Endothelial cell of umbilical vein (primary cell): ENCODE data around the gene INHBB. TPM values are rescaled to one million over a fixed set of nuclear protein-coding genes. Genes with fewer than 3 reads are reported as not detected.

ENCODE experiments used
- BruUV-seq: library from RNA; stranded (reverse); fragments of 400-500 nt; replicated peaks from 2 replicates; lab custom pipeline; 2021; lab: Mats Ljungman, UMichigan
- CTCF ChIA-PET: fragments of 300-600, 350-600 bp; sonication (Branson Sonifier 250); formaldehyde crosslinking; loops from one replicate; lab custom pipeline; 2021; ENCODE audit warnings: antibody characterized with exemption, inconsistent platforms; lab: Charles Lee
- POLR2A ChIA-PET: fragments of 300-600, 350-600 bp; sonication (Branson Sonifier 250); formaldehyde crosslinking; loops from one replicate; lab custom pipeline; 2021; ENCODE audit warnings: antibody characterized with exemption, inconsistent platforms; lab: Charles Lee
- DNase-seq: peaks from one replicate; pipeline ENCODE4 v3.0.0-alpha.2; 2011; ENCODE audit warnings: low read depth, low spot score
- FAIRE-seq: peaks from 2 replicates; lab custom pipeline; 2011; peaks lifted over from hg19 to GRCh38; lab: Jason Lieb, UNC
- H2AFZ ChIP-seq: 2 replicates; pipeline ENCODE4 v1.6.0; 2012; ENCODE audit warnings: low read depth, low read length, control low read depth, inconsistent platforms
- H3K27ac ChIP-seq: 2 replicates; pipeline ENCODE4 v1.5.1; 2011; ENCODE audit warnings: low read depth, mild to moderate bottlenecking, control low read depth, low read length, moderate library complexity; ENCODE audit not compliant: insufficient read depth
- H3K27me3 ChIP-seq, 2 experiments: 2 replicates each; pipeline versions ENCODE4 v1.6.0 to v1.6.1; 2011; ENCODE audit warnings: low read length in 2 of 2, mixed read lengths in 1 of 2; ENCODE audit not compliant: control insufficient read depth in 2 of 2, insufficient read depth in 2 of 2
- H3K36me3 ChIP-seq, 2 experiments: 2 replicates in 1 of 2; 3 replicates in 1 of 2; pipeline ENCODE4 v1.5.1; 2011; ENCODE audit warnings: low read length in 2 of 2, mild to moderate bottlenecking in 1 of 2, moderate library complexity in 1 of 2; ENCODE audit not compliant: control insufficient read depth in 2 of 2, insufficient read depth in 2 of 2; ENCODE audit errors: extremely low read depth in 1 of 2
- H3K4me1 ChIP-seq: 3 replicates; pipeline ENCODE4 v1.5.1; 2011; ENCODE audit warnings: mild to moderate bottlenecking, low read length; ENCODE audit not compliant: control insufficient read depth, insufficient read depth; ENCODE audit errors: extremely low read depth
- H3K4me2 ChIP-seq: 2 replicates; pipeline ENCODE4 v1.6.1; 2011; ENCODE audit warnings: low read length, control low read depth, mixed read lengths; ENCODE audit not compliant: insufficient read depth
- H3K4me3 ChIP-seq, 3 experiments: fragments of 200-600 bp in 1 of 3; sonication (generic), shearing (Covaris generic) in 1 of 3; replicated peaks in 1 of 3; 2 replicates each; pipeline ENCODE4 v1.5.1; 2011 to 2016; ENCODE audit warnings: control low read depth in 3 of 3, low read length in 3 of 3, mild to moderate bottlenecking in 2 of 3, inconsistent platforms in 1 of 3, low read depth in 1 of 3, moderate library complexity in 1 of 3; ENCODE audit not compliant: insufficient read depth in 1 of 3
- H3K79me2 ChIP-seq: 2 replicates; pipeline ENCODE4 v1.6.0; 2012; ENCODE audit warnings: low read length, inconsistent platforms; ENCODE audit not compliant: control insufficient read depth, insufficient read depth
- H3K9ac ChIP-seq: replicated peaks from 2 replicates; pipeline ENCODE3; 2011; ENCODE audit warnings: low read length, control low read depth; ENCODE audit not compliant: insufficient read depth; ENCODE audit errors: extremely low read depth
- H3K9me1 ChIP-seq: replicated peaks from 3 replicates; pipeline ENCODE4 v1.6.0; 2011; ENCODE audit warnings: mild to moderate bottlenecking, low read length; ENCODE audit not compliant: control insufficient read depth, insufficient read depth; ENCODE audit errors: extremely low read depth
- H3K9me3 ChIP-seq: replicated peaks from 2 replicates; pipeline ENCODE4 v1.5.1; 2012; ENCODE audit warnings: low read length, inconsistent platforms; ENCODE audit not compliant: control insufficient read depth, insufficient read depth
- H4K20me1 ChIP-seq: replicated peaks from 2 replicates; pipeline ENCODE3; 2011; ENCODE audit warnings: mild to moderate bottlenecking, low read length; ENCODE audit not compliant: control insufficient read depth, insufficient read depth; ENCODE audit errors: extremely low read depth
- EZH2 ChIP-seq: IDR thresholded peaks from 2 replicates; pipeline ENCODE4 v1.6.1; 2012; ENCODE audit warnings: borderline replicate concordance, low read depth, mild to moderate bottlenecking, moderate library complexity, low read length, inconsistent platforms; ENCODE audit not compliant: severe bottlenecking
- FOS ChIP-seq: IDR thresholded peaks from 2 replicates; pipeline ENCODE4 v1.6.1; 2011; ENCODE audit warnings: mild to moderate bottlenecking, low read length, moderate library complexity, borderline replicate concordance; ENCODE audit not compliant: insufficient read depth
- JUN ChIP-seq: IDR thresholded peaks from 2 replicates; pipeline ENCODE4 v1.6.1; 2011; ENCODE audit warnings: borderline replicate concordance, low read depth; ENCODE audit not compliant: insufficient read length, insufficient read depth
- POLR2A ChIP-seq: IDR thresholded peaks from 2 replicates; pipeline ENCODE4 v1.6.1; 2012; ENCODE audit warnings: low read depth, mild to moderate bottlenecking, control low read depth, low read length
- POLR2AphosphoS5 ChIP-seq: IDR thresholded peaks from 2 replicates; pipeline ENCODE4 v1.6.1; 2012; ENCODE audit warnings: low read depth, mild to moderate bottlenecking, control low read depth, low read length, moderate library complexity; ENCODE audit not compliant: insufficient read depth
- dilution Hi-C: fragments of 300-500 bp; cut with MboI; formaldehyde crosslinking; loops from one replicate; pipeline ENCODE4 v1.15.0; 2019; ENCODE audit warnings: low sequenced_read_pairs; ENCODE audit not compliant: extremely low pct_ligation_motif_present
- intact Hi-C: fragments of 100-400 bp; cut with micrococcal nuclease; formaldehyde crosslinking; loops from one replicate; pipeline ENCODE4 v1.10.0; 2022
- polyA plus RNA-seq, 4 experiments: library from polyadenylated mRNA; depleted of rRNA in 3 of 4; stranded (reverse) in 3 of 4; unstranded in 1 of 4; fragments of >200 nt; gene quantifications; 2 replicates each; pipeline versions ENCODE4 v1.2.1 to v1.2.3, GENCODE V29; 2011 to 2012; ENCODE audit warnings: missing spikeins in 1 of 4
- total RNA-seq: library from RNA; stranded (reverse); gene quantifications from 2 replicates; pipeline ENCODE4 v1.2.3, GENCODE V29; 2021
- TF ChIP-seq, protein P1 (sequence below), 2 donors: IDR thresholded peaks; 1 replicate in 1 of 2; 2 replicates in 1 of 2; pipeline ENCODE4 v1.5.1; 2011; ENCODE audit warnings: low read length in 2 of 2, mild to moderate bottlenecking in 2 of 2, moderate library complexity in 2 of 2, control low read depth in 1 of 2, inconsistent platforms in 1 of 2, low read depth in 1 of 2; ENCODE audit not compliant: insufficient read depth in 1 of 2; ENCODE audit errors: extremely low read depth in 1 of 2

Gene INHBB
- total and polyA plus RNA-seq, 2 donors (not counting 3 experiments of a cell fraction or from before 2014, with no cell fraction given): 0.11 to 1.8 TPM

DNA sequence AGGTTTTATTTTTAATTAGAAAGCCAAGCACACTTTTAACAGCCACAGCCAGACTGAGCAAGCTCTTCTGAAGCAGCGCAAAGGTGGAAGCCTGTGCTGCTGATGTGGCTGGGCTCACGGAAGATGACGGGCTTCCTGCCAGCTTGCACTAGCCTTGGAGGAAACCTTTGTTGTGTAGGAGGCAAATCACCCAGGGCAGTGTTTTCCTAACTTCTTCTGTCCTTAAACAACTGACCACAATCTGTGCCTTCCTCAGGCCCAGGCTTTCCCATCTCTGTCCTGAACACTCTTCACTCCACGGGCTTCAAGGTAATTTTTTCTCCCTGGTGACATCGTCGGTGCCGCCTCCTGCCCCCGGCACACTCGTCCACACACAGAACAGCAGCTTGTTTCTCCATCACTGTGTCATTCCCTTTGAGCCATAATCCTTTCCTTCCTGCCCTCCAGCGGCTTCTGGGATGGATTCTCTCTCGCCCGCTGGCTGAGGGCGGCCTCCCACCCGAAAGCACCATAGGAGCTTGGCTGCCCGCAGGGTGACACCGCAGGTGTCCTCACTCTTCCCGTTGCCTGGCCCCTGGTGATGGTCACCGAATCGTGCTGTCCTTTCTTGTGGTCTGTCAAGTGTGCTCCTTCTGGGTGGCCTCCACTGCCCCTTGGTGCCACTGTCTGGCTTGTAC lies 31.1 kb upstream of the INHBB start:
- no peaks in the 10 kb centered on the region for H3K79me2 ChIP-seq
- no peaks in the 10 kb centered on the region for H3K9me3 ChIP-seq
- H3K9ac ChIP-seq: no peak overlapping the region
- no TSS peak for BruUV-seq
- dilution Hi-C loops: no loop called here
- CTCF ChIA-PET: interaction anchor here (0.9 to 5.0 kb wide), 15 partner anchors 13 to 561 kb away, joined by 3 to 71 read pairs (median 5); partner anchors contain the start of gene RALB
- no peaks in the 10 kb centered on the region for H4K20me1 ChIP-seq
- no peak overlapping the region for H3K4me2 ChIP-seq
- FAIRE-seq (peak; percentile 78), DNase-seq (peak; percentile 30)
- no peak overlapping the region for H2AFZ ChIP-seq
- POLR2A ChIA-PET: no interaction called here
- no peak for TF ChIP-seq POLR2AphosphoS5
- no peak for TF ChIP-seq FOS
- TF ChIP-seq, protein P1, sequence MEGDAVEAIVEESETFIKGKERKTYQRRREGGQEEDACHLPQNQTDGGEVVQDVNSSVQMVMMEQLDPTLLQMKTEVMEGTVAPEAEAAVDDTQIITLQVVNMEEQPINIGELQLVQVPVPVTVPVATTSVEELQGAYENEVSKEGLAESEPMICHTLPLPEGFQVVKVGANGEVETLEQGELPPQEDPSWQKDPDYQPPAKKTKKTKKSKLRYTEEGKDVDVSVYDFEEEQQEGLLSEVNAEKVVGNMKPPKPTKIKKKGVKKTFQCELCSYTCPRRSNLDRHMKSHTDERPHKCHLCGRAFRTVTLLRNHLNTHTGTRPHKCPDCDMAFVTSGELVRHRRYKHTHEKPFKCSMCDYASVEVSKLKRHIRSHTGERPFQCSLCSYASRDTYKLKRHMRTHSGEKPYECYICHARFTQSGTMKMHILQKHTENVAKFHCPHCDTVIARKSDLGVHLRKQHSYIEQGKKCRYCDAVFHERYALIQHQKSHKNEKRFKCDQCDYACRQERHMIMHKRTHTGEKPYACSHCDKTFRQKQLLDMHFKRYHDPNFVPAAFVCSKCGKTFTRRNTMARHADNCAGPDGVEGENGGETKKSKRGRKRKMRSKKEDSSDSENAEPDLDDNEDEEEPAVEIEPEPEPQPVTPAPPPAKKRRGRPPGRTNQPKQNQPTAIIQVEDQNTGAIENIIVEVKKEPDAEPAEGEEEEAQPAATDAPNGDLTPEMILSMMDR (IDR thresholded peaks at IDR 0.05; ENCODE audit: extremely low read depth in 1 of 2, insufficient read depth in 1 of 2, low read depth in 1 of 2, low read length in 2 of 2): no peak
- TF ChIP-seq JUN: no peak
- no peak for TF ChIP-seq EZH2
- TF ChIP-seq POLR2A: no peak
- H3K36me3 ChIP-seq: no peaks in the 10 kb centered on the region
- peaks cover 0 to 4% of the 10 kb centered on the region in 2 experiments for H3K27me3 ChIP-seq
- H3K4me3 ChIP-seq: no peak overlapping the region
- peaks cover 21% of the 10 kb centered on the region for H3K4me1 ChIP-seq
- no peaks in the 10 kb centered on the region for H3K9me1 ChIP-seq
- H3K27ac ChIP-seq: no peak overlapping the region
- intact Hi-C loops: loop anchor here (5.0 to 10.0 kb wide), 3 partner anchors 300 to 558 kb away; partner anchors contain the start of genes EPB41L5 and PTPN4
